NT2/D1 (cell line): Measurements from ENCODE around the gene KCTD2.

ENCODE experiments used
- YY1 ChIP-seq: IDR thresholded peaks from 2 replicates; pipeline ENCODE4 v1.6.1; 2011; ENCODE audit not compliant: insufficient read length, insufficient read depth
- ZNF274 ChIP-seq: IDR thresholded peaks from 2 replicates; pipeline ENCODE4 v1.6.1; 2011; ENCODE audit warnings: mild to moderate bottlenecking, low read depth, low read length

DNA sequence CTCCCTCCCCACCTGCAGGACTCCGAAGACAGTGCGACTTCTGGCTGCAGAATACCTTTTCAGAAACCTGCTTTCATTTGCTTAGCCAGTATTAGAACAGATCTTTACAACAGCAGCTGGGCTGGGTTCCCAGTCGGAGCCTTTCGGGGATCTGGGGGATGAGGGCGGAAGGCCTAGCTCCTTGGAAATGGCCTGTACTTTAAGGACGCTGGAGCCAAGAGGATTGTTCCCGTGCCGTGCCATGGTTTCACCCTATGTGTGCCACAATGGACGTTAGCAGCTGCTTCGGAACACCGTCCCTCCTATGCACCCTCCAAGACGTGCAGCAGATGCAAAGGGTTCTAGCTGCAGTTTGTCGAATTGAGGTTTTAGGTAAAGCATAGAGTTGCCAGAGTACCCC is 16.2 kb downstream of the KCTD2 start:
- TF ChIP-seq YY1 (no peak), ZNF274 (no peak)
